ENCODE data around the gene AMOT. TPM values are rescaled to one million over a fixed set of nuclear protein-coding genes. Genes with fewer than 3 reads are reported as not detected.

AMOT gene
- 0.37 and 1.6 TPM in 2 replicates for total RNA-seq

GRCh38 chrX:112840382-112841113 is at the start of gene AMOT:
Gene AMOT (minus strand): TSS chrX:112840831. CDS start chrX:112823126, 17,705 bp downstream.

Small RNA genes within 50 kb of the gene (small RNA-seq; reads per million reads assigned to genes)
- not detected for gene RN7SL266P

Other genes with a start within 250 kb of the AMOT start
- gene LHFPL1, start 160.9 kb downstream of the AMOT start, total RNA-seq, result not detected in 2 replicates

Data from subcutaneous preadipocyte (primary cell).